ENCODE measurements around the gene PICK1.

DNA sequence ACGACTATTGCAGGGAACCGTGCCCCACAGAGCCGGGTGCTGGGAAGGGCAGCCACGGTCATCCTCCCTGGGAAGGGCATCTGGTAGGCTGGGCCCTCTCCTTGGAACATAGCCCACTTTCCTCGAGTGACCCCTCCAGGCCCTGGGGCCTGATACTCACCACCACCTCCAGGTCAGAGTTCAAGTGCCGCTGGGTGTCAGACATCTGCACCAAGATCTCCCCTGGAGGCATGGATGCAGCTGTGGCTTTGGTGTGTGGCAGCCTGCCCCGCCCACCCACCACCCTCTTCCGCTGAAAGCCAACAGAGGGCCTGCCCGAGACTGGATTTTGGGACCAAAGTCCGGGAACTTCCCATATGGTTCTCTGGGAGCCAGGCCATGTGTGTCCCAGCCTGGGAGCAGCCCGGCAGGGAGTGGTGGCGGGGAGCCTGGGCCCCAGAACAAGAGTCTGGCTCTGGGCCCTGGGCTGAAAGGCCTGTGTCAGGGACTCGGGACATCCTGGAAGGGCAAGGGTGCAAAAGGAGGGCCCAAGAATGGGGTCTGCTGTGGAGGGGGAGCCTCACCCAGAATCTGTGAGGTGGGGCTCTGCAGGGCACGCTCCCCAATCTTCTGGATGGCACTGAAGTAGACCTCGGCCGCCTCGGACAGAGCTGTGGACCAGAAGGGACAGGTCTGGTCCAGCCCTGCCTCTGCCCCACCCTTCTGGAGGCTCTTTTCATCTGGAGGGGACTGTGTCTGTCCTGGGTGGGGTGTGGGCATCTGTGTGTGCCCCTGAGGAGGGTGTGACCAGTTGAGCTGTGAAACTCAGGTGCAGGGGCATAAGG is 50.7 kb downstream of the PICK1 start:
- TF ChIP-seq POLR2AphosphoS5 (IDR thresholded peaks at IDR 0.05; ENCODE audit: low read depth, low read length) = no peak
- TF ChIP-seq POLR2A (IDR thresholded peaks at IDR 0.05; ENCODE audit: low read depth, low read length) = no peak

Data from GM12892 (cell line).